ENCODE data around the gene C16orf89. TPM values are rescaled to one million over a fixed set of nuclear protein-coding genes. Genes with fewer than 3 reads are reported as not detected.
A peak's percentile ranks its signal among the peaks of the same experiment; 100 is the strongest.
"Not testable (repeated sequence)": the region's sequence is repeated elsewhere in the genome, so short reads cannot be mapped to it uniquely, and the experiment has no call there.

Gene C16orf89
- polyA plus RNA-seq, 1 donor from 2014 or later, result not detected

- H3K4me1 Mint-ChIP-seq, result no peaks in the 10 kb centered on the region
- H3K27me3 Mint-ChIP-seq, result peaks cover 1% of the 10 kb centered on the region
- no peak overlapping the region for H3K27ac Mint-ChIP-seq
Measured at GRCh38 chr16:5054876-5055865, 10.6 kb downstream of the C16orf89 start.

DNA sequence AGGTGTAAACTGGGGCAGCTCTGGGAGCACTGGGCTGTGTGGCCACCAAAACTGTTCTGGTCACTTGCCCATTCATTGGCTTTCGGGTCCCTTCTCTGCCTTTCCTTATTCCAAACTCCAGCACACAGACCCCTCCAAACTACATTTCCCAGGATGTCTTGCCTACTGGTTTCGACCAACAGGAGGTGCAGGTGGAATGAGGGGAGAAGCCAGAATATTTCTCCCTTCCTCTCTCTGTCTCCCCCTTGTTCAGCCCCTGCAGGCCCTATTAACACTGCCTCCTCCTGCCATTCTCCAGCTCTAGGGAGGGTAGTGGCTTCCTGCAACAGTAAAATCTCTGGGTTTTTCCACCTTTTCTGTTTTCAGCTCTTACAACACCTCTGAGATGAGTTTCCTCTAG lies 18.8 kb downstream of the C16orf89 start:
- Mint-ChIP-seq H3K9me3 (peaks cover 2 to 15% (median 6%) of the 10 kb centered on the region in 3 donors), H3K36me3 (no peaks in the 10 kb centered on the region), H3K4me1 (peaks cover 0 to 2% (median 0%) of the 10 kb centered on the region in 3 donors), H3K27ac (no peak overlapping the region), H3K27me3 (peaks cover 7% of the 10 kb centered on the region), H3K4me3 (no peak overlapping the region)

More at GRCh38 chr16:5054876-5055865, 10.6 kb downstream of the C16orf89 start:
- peak overlapping the region in 1 of 4 donors; percentile 66 for H3K4me3 Mint-ChIP-seq
- peaks cover 0 to 9% (median 6%) of the 10 kb centered on the region in 3 donors for H3K9me3 Mint-ChIP-seq
- H3K36me3 Mint-ChIP-seq, result no peaks in the 10 kb centered on the region

- Mint-ChIP-seq H3K36me3 (no peaks in the 10 kb centered on the region), H3K4me3 (no peak overlapping the region), H3K27me3 (peaks cover 16% of the 10 kb centered on the region), H3K9me3 (peaks cover 2 to 10% (median 3%) of the 10 kb centered on the region in 3 donors), H3K27ac (no peak overlapping the region), H3K4me1 (peaks cover 0 to 8% (median 2%) of the 10 kb centered on the region in 3 donors)
Measured at GRCh38 chr16:5045499-5046115, 20.1 kb downstream of the C16orf89 start.

- not testable (repeated sequence) for H3K27ac Mint-ChIP-seq, H3K36me3 Mint-ChIP-seq
- H3K27me3 Mint-ChIP-seq, result peaks cover 16% of the 10 kb centered on the region
Measured at GRCh38 chr16:5044581-5044980, 21.2 kb downstream of the C16orf89 start.

DNA sequence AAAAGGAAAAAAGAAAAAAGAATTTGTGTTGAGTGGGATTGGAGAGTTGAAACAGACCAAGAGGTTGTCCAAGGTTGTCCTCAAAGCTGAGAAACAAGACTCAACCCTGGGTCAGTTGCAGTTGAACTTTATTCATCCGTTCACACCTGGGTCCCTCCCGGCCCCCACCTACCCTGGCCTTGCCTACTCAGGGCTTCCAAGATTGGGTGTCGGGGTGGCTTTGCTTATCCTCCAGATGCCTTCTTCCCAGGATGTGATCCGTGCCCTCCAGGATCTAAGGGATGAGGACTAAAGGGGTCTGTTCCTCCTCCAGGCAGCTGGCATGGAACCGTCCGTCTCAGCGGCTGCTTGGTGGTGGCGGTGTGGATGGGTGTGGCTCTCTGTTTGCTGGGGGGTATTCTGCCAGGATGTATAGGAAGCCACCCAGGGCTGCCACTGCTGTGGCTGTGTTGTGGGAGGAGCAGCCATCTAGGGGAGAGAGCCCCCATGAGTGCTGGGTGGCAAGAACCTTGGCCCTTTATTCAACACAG lies 21.7 kb downstream of the C16orf89 start:
- H3K4me1 Mint-ChIP-seq, result peaks cover 0 to 8% (median 2%) of the 10 kb centered on the region in 3 donors
- H3K4me3 Mint-ChIP-seq, result no peak overlapping the region
- peaks cover 16% of the 10 kb centered on the region for H3K27me3 Mint-ChIP-seq
- H3K9me3 Mint-ChIP-seq, result peaks cover 0 to 6% (median under 1%) of the 10 kb centered on the region in 3 donors
- H3K27ac Mint-ChIP-seq, result no peak overlapping the region
- H3K36me3 Mint-ChIP-seq, result no peaks in the 10 kb centered on the region

More at GRCh38 chr16:5044581-5044980, 21.2 kb downstream of the C16orf89 start:
- not testable (repeated sequence) for H3K4me1 Mint-ChIP-seq, H3K4me3 Mint-ChIP-seq, H3K9me3 Mint-ChIP-seq

DNA sequence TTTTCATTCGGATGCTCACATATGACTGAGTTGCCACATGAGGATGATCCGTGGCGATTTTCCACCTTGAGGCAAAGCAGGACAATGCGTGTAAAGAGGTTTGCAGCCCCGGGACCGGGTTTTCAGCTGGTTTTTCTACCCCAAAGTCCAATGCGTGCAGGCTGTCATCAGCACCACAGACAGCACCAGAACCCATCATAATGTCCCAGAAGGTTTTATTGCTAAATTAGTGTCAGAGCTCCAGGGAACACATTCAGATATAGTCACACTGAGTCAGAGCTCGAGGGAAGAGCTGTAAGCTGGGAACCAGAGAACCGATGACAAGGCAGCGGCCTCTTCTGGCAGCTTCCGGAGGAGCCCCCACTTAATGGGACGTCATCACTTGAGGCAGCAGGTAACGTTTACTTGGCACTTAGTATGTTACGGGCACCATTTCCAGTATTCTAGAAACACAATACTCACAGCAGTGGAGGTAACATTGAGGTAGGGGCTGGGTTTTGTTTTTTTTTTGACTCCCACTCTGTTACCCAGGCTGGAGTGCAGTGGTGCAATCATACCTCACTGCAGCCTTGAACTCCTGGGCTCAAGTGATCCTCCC lies 23.1 kb downstream of the C16orf89 start:
- peaks cover 12% of the 10 kb centered on the region for H3K27me3 Mint-ChIP-seq
- peaks cover 1% of the 10 kb centered on the region for H3K36me3 Mint-ChIP-seq
- no peaks in the 10 kb centered on the region for H3K9me3 Mint-ChIP-seq
- H3K27ac Mint-ChIP-seq, result no peak overlapping the region
- H3K4me1 Mint-ChIP-seq, result peaks cover 0 to 8% (median 2%) of the 10 kb centered on the region in 3 donors
- no peak overlapping the region for H3K4me3 Mint-ChIP-seq

DNA sequence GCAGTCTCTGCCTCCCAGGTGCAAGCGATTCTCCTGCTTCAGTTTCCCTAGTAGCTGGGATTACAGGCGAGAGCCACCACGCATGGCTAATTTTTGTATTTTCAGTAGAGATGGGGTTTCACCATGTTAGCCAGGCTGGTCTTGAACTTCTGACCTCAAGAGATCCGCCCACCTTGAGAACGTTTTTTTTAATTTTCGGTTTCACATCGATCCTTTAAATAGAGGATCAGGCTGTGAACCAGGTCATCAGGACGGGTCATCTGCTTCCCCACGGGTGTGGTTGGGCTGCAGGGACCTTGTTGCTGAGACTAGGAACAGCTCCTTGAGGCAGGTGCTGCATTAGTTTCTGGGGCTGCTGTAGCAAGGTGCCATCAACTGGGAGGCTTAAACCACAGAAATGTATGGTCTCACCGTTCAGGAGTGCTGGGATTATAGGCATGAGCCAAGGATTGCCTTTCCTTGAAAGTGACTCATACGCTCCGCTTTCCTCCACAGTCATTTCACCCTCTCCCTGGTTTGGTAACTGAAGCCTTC lies 24.1 kb downstream of the C16orf89 start:
- Mint-ChIP-seq H3K27me3 (peaks cover 11% of the 10 kb centered on the region), H3K4me3 (peak overlapping the region in 1 of 4 donors; percentile 62), H3K9me3 (no peaks in the 10 kb centered on the region), H3K27ac (no peak overlapping the region), H3K4me1 (peaks cover 0 to 8% (median 2%) of the 10 kb centered on the region in 3 donors), H3K36me3 (peaks cover 1% of the 10 kb centered on the region)

DNA sequence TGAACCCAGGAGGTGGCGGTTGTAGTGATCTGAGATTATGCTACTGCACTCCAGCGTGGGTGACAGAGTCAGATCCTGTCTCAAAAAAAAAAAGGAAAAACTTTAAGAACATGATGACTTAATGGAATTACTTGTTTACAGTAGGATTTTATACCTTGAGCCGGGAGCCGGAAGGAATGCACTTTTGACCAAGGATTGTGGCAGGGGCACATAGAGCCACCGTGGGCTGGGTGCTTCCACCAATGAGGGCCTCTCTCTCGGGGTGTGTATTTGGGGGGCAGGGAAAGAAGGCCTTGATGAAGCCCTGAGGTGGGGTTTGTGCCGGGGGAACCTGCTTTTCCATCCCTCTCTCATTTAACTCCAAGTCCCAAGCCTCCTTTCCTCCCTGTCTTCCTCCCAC lies 25.3 kb downstream of the C16orf89 start:
- Mint-ChIP-seq H3K27me3 (peaks cover 9% of the 10 kb centered on the region), H3K9me3 (no peaks in the 10 kb centered on the region), H3K27ac (no peak overlapping the region), H3K36me3 (peaks cover 3% of the 10 kb centered on the region), H3K4me1 (peaks cover 0 to 8% (median 6%) of the 10 kb centered on the region in 3 donors), H3K4me3 (no peak overlapping the region)

GRCh38 chr16:5036228-5037156 lies 29.3 kb downstream of the C16orf89 start:
- peaks cover 8% of the 10 kb centered on the region for H3K27me3 Mint-ChIP-seq
- peak overlapping the region in 2 of 4 donors; percentile 14 to 88 for H3K4me3 Mint-ChIP-seq
- H3K9me3 Mint-ChIP-seq, result no peaks in the 10 kb centered on the region
- H3K36me3 Mint-ChIP-seq, result peaks cover 3% of the 10 kb centered on the region
- H3K4me1 Mint-ChIP-seq, result peaks cover 11 to 18% (median 15%) of the 10 kb centered on the region in 3 donors
- peak overlapping the region in 1 of 3 donors; percentile 61 for H3K27ac Mint-ChIP-seq

GRCh38 chr16:5035909-5036227 lies 29.9 kb downstream of the C16orf89 start:
- H3K27ac Mint-ChIP-seq, result peak overlapping the region in 1 of 3 donors; percentile 61
- H3K9me3 Mint-ChIP-seq, result no peaks in the 10 kb centered on the region
- peaks cover 2% of the 10 kb centered on the region for H3K27me3 Mint-ChIP-seq
- H3K4me3 Mint-ChIP-seq, result peak overlapping the region in 1 of 4 donors; percentile 88
- H3K4me1 Mint-ChIP-seq, result peaks cover 11 to 15% (median 14%) of the 10 kb centered on the region in 3 donors
- H3K36me3 Mint-ChIP-seq, result peaks cover 3% of the 10 kb centered on the region

GRCh38 chr16:5034167-5034523 lies 31.6 kb downstream of the C16orf89 start:
- H3K4me3 Mint-ChIP-seq, result peak overlapping the region; percentile 87 to 96 (median 92)
- no peaks in the 10 kb centered on the region for H3K27me3 Mint-ChIP-seq
- no peaks in the 10 kb centered on the region for H3K9me3 Mint-ChIP-seq
- peaks cover 11 to 15% (median 14%) of the 10 kb centered on the region in 3 donors for H3K4me1 Mint-ChIP-seq
- peak overlapping the region; percentile 83 to 96 (median 96) for H3K27ac Mint-ChIP-seq
- H3K36me3 Mint-ChIP-seq, result peaks cover 3% of the 10 kb centered on the region

DNA sequence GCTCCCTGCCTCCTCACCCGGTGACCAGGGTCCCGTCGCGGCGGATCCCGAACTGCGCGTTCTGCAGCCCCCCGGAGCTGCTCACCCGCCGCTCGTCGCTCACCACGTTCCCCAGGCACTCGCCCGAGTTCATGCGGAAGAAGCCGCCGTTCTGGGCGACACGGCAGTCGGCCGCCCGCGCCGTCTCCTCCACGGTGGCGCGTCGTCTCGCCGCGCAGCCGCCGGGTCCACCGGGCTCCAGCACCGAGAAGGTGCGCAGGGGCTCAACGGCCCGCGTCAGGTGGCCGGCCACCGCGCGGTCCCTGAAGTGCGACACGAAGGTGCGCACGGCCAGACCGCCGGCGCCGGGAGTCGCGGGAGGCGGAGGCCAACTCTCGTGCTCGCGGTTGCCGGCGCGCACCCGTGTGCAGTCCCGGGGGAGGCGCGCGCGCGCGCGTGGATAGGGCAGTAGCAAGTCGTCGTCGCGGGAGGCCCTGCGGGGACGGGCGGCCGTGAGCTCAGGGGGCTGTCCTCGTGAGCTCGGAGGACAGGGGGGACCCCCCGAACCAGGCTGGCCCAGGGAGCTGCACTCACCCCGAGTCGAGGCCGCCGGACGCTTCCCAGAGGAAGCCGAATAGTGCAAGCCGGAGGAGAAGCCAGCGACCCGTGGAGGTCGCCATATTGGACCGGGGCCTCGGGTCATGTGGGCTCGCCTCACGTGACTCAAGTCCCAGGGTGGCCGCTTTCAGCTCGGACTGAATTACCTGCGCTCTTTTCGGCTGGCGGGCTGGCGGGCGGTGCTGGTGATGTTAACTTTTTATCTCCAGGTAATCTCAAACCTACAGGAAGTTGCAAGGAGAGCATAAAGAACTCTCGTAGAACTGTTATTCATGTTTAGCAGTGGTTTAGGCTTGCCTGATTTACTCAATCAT lies 32.2 kb downstream of the C16orf89 start, which contains the start of gene NAGPA:
Gene NAGPA, minus strand, starts transcription at position 680 of the 911 bp plus-strand sequence. Its CDS starts 21 bp downstream, at position 659.
- peak within 1 kb of the TSS; percentile 83 to 96 (median 96) for H3K27ac Mint-ChIP-seq

DNA sequence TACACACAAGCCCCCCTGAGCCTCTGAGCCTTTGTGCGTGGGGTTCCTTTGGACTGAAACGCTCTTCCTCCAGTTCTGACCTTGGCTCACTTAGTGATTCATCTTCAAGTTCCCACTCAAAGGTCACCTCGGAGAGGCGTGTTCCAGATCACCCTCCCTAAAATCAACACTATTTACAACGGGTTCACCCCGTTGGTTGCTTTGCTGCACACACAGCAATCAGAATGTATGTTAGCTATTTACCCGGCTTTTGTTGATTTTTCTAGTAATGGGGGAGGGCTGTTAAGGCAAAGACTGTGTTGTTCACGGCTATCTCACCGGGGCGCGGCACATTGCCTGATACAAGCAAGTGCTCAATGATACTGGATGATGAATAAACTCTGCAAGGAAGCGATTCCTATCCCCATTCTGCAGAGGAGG lies 33.0 kb downstream of the C16orf89 start:
- no peaks in the 10 kb centered on the region for H3K9me3 Mint-ChIP-seq
- H3K36me3 Mint-ChIP-seq, result peaks cover 3% of the 10 kb centered on the region

More for the DNA sequence above, 32.2 kb downstream of the C16orf89 start, which contains the start of gene NAGPA:
- Mint-ChIP-seq H3K9me3 (no peaks in the 10 kb centered on the region), H3K36me3 (peaks cover 3% of the 10 kb centered on the region), H3K4me3 (peak within 1 kb of the TSS; percentile 87 to 96 (median 92)), H3K27me3 (no peaks in the 10 kb centered on the region), H3K4me1 (peaks cover 11 to 15% (median 14%) of the 10 kb centered on the region in 3 donors)

More for the DNA sequence above, 33.0 kb downstream of the C16orf89 start:
- Mint-ChIP-seq H3K4me1 (peaks cover 11 to 15% (median 14%) of the 10 kb centered on the region in 3 donors), H3K4me3 (peak overlapping the region; percentile 87 to 95 (median 89)), H3K27me3 (no peaks in the 10 kb centered on the region), H3K27ac (peak overlapping the region in 2 of 3 donors; percentile 3 to 59)
